ENCODE results near the gene MPRIP.

- TF ChIP-seq CTCF (IDR thresholded peaks at IDR 0.05) (no peak), ZNF232 (CRISPR knock-in tag; IDR thresholded peaks at IDR 0.05) (no peak), CREM (CRISPR knock-in tag; IDR thresholded peaks at IDR 0.05) (no peak), GABPB1 (CRISPR knock-in tag; IDR thresholded peaks at IDR 0.05) (no peak), FOXP4 (CRISPR knock-in tag; IDR thresholded peaks at IDR 0.05) (no peak), E2F1 (CRISPR knock-in tag; IDR thresholded peaks at IDR 0.05) (no peak), TP53 (CRISPR knock-in tag; IDR thresholded peaks at IDR 0.05) (no peak), ZNF281 (CRISPR knock-in tag; IDR thresholded peaks at IDR 0.05) (no peak), NR3C1 (CRISPR knock-in tag; conservative IDR thresholded peaks at IDR 0.05; ENCODE audit: low read depth) (no peak), TEAD4 (CRISPR knock-in tag; IDR thresholded peaks at IDR 0.05) (no peak), TCF7 (CRISPR knock-in tag; IDR thresholded peaks at IDR 0.05; ENCODE audit: low read depth) (no peak)
These were observed 146.3 kb downstream of the MPRIP start for GRCh38 chr17:17188586-17188985.
